Small intestine (tissue), 7 donors: ENCODE results near the gene HERPUD1. TPM values are rescaled to one million over a fixed set of nuclear protein-coding genes. Genes with fewer than 3 reads are reported as not detected.
A peak's percentile ranks its signal among the peaks of the same experiment; 100 is the strongest.

Experiments
- DNase-seq, 2 donors: peaks; one replicate each; pipeline versions ENCODE4 v3.0.0 to v3.0.0-alpha.2; 2013
- FAIRE-seq: peaks from 2 replicates; lab custom pipeline; 2012; peaks lifted over from hg19 to GRCh38; lab: Jason Lieb, UNC
- H3K27ac ChIP-seq, 3 donors: one replicate each; pipeline ENCODE4 v1.5.1; 2013; ENCODE audit warnings: low read length in 2 of 3, mild to moderate bottlenecking in 2 of 3, control low read depth in 1 of 3, inconsistent platforms in 1 of 3, low read depth in 1 of 3, moderate library complexity in 1 of 3
- H3K27me3 ChIP-seq, 3 donors: one replicate each; pipeline ENCODE4 v1.6.1; 2013; ENCODE audit warnings: low read length in 3 of 3, inconsistent platforms in 1 of 3; ENCODE audit not compliant: control insufficient read depth in 3 of 3, insufficient read depth in 3 of 3
- H3K36me3 ChIP-seq, 3 donors: one replicate each; pipeline ENCODE4 v1.6.1; 2013; ENCODE audit warnings: low read length in 3 of 3, inconsistent platforms in 1 of 3, low read depth in 1 of 3, mild to moderate bottlenecking in 1 of 3, moderate library complexity in 1 of 3; ENCODE audit not compliant: control insufficient read depth in 3 of 3, insufficient read depth in 2 of 3
- H3K4me1 ChIP-seq, 3 donors: one replicate each; pipeline ENCODE4 v1.6.1; 2013; ENCODE audit warnings: low read length in 2 of 3, inconsistent platforms in 1 of 3, low read depth in 1 of 3, mild to moderate bottlenecking in 1 of 3, moderate library complexity in 1 of 3; ENCODE audit not compliant: control insufficient read depth in 3 of 3, insufficient read depth in 2 of 3
- H3K4me3 ChIP-seq, 3 donors: one replicate each; pipeline ENCODE4 v1.5.1; 2013; ENCODE audit warnings: low read length in 3 of 3, control low read depth in 1 of 3, inconsistent platforms in 1 of 3, low read depth in 1 of 3, mild to moderate bottlenecking in 1 of 3, moderate library complexity in 1 of 3
- H3K9me3 ChIP-seq, 2 donors: one replicate each; pipeline ENCODE4 v1.6.1; 2013; ENCODE audit warnings: low read depth in 1 of 2, low read length in 1 of 2; ENCODE audit not compliant: control insufficient read depth in 2 of 2, insufficient read depth in 1 of 2
- WGBS, 3 donors: extraction: QIAGEN DNeasy Blood & Tissue Kit; methylation state at CpG; one replicate each; pipeline ENCODE4 v1.1.7; 2013; 5-methylcytosine and 5-hydroxymethylcytosine counted together
- polyA plus RNA-seq, 4 donors: library from polyadenylated mRNA; stranded (reverse) in 3 of 4; unstranded in 1 of 4; fragments of 200-250 nt in 3 of 4; fragments of 120-200 nt in 1 of 4; gene quantifications; one replicate each; pipeline versions ENCODE4 v1.2.1 to v1.2.3, GENCODE V29; 2013
- donor health status: healthy with polysubstance abuse.
- donor health status: control.
- donor health status: control.
- donor health status: Bipolar disorder and iron deficiency.
- donor health status: healthy.

Gene HERPUD1
- polyA plus RNA-seq, 4 donors = 25.9 to 129 (median 97.1) TPM

GRCh38 chr16:56993204-56993603, 61.3 kb downstream of the HERPUD1 start:
- WGBS, 3 donors = 43 to 79% (median 58%) methylated on average over 2 of the region's 2 CpGs
- Histone ChIP-seq H3K27me3 (peaks cover 0 to 4% (median 0%) of the 10 kb centered on the region in 3 donors), H3K27ac (no peak overlapping the region), H3K4me1 (peaks cover 0 to 14% (median 3%) of the 10 kb centered on the region in 3 donors), H3K36me3 (no peaks in the 10 kb centered on the region), H3K9me3 (no peaks in the 10 kb centered on the region), H3K4me3 (no peak overlapping the region)
- DNase-seq (no peak), FAIRE-seq (no peak)

- Histone ChIP-seq H3K9me3 (no peaks in the 10 kb centered on the region), H3K27ac (peak overlapping the region in 1 of 3 donors; percentile 33), H3K36me3 (no peaks in the 10 kb centered on the region), H3K27me3 (peaks cover 0 to 4% (median 0%) of the 10 kb centered on the region in 3 donors), H3K4me3 (no peak overlapping the region), H3K4me1 (peaks cover 0 to 8% (median 6%) of the 10 kb centered on the region in 3 donors)
- no peak for FAIRE-seq
- no peak for DNase-seq
- 68 to 79% (median 75%) methylated on average over 5 of the region's 5 CpGs for WGBS, 3 donors
Measured at GRCh38 chr16:56994311-56994710, 62.4 kb downstream of the HERPUD1 start.

Other genes starting within 250 kb of the HERPUD1 start
- gene MT1X, start 249.7 kb upstream of the HERPUD1 start, polyA plus RNA-seq = 100 to 1,000 TPM in 3 of 4 donors, 10 to 100 TPM in 1; 93.7 to 776 (median 195) TPM
- 10 to 100 TPM; 14.1 to 32.1 (median 22.3) TPM for gene NUP93, start 202.0 kb upstream of the HERPUD1 start, polyA plus RNA-seq
- under 1 TPM in 2 of 4 donors, not detected in 2; 0.04 TPM for gene SLC12A3, start 66.9 kb upstream of the HERPUD1 start, polyA plus RNA-seq
- 1 to 10 TPM in 2 of 4 donors, under 1 TPM in 1, not detected in 1; 0.34 to 1.6 (median 1.6) TPM for gene CETP, start 29.8 kb downstream of the HERPUD1 start, polyA plus RNA-seq
- 10 to 100 TPM in 2 of 4 donors, 1 to 10 TPM in 2; 6.3 to 29.2 (median 16.7) TPM for gene NLRC5, start 57.4 kb downstream of the HERPUD1 start, polyA plus RNA-seq
- 10 to 100 TPM in 2 of 4 donors, 1 to 10 TPM in 2; 3.1 to 22.9 (median 11.5) TPM for gene CPNE2, start 160.4 kb downstream of the HERPUD1 start, polyA plus RNA-seq